OCI-LY3 (cell line): ENCODE results near the gene NUP93.

Experiments used
- CTCF ChIP-seq: fragments of 200-600, 300-600 bp; sonication (generic); IDR thresholded peaks from 2 replicates; pipeline ENCODE4 v1.5.1; 2014; ENCODE audit warnings: antibody characterized with exemption, low read length, low read depth
- EZH2phosphoT487 ChIP-seq: fragments of 200-600 bp; shearing (Covaris generic); IDR thresholded peaks from 2 replicates; pipeline ENCODE4 v1.6.1; 2018; ENCODE audit warnings: antibody characterized with exemption, mixed run types, low read depth

GRCh38 chr16:56812884-56813283, 83.0 kb downstream of the NUP93 start:
- TF ChIP-seq CTCF = no peak
- TF ChIP-seq EZH2phosphoT487 = no peak
